HepG2 (cell line): ENCODE data around the gene TCP11L1. TPM values are rescaled to one million over a fixed set of nuclear protein-coding genes. Genes with fewer than 3 reads are reported as not detected.

Source experiments
- ARID5B ChIP-seq: IDR thresholded peaks from 2 replicates; pipeline ENCODE4 v1.4.0; 2020; ENCODE audit warnings: mild to moderate bottlenecking, missing genetic modification reagents
- FOSL2 ChIP-seq: sonication (generic); formaldehyde crosslinking; IDR thresholded peaks from 2 replicates; pipeline ENCODE4 v1.4.0; 2020; ENCODE audit warnings: missing genetic modification reagents
- HDAC2 ChIP-seq: sonication (generic); formaldehyde crosslinking; IDR thresholded peaks from 2 replicates; pipeline ENCODE4 v1.4.0; 2020; ENCODE audit warnings: missing genetic modification reagents
- HNF4A ChIP-seq: sonication (generic); formaldehyde crosslinking; IDR thresholded peaks from 2 replicates; pipeline ENCODE4 v1.4.0; 2020; ENCODE audit warnings: missing genetic modification reagents
- HOXA7 ChIP-seq: sonication (generic); formaldehyde crosslinking; IDR thresholded peaks from 2 replicates; pipeline ENCODE4 v1.8.1; 2022; ENCODE audit warnings: mild to moderate bottlenecking, missing genetic modification reagents, moderate library complexity
- IKZF1 ChIP-seq: fragments of 450-650 bp; IDR thresholded peaks from 2 replicates; pipeline ENCODE4 v1.7.1; 2016
- NFRKB ChIP-seq: fragments of 450-650 bp; IDR thresholded peaks from 2 replicates; pipeline ENCODE4 v1.6.1; 2017
- PAXIP1 ChIP-seq: sonication (generic); formaldehyde crosslinking; conservative IDR thresholded peaks from 2 replicates; pipeline ENCODE4 v1.4.0; 2020; ENCODE audit warnings: mild to moderate bottlenecking, missing genetic modification reagents, moderate library complexity
- RFX5 ChIP-seq: IDR thresholded peaks from 2 replicates; pipeline ENCODE4 v1.6.1; 2011; ENCODE audit warnings: low read depth, low read length, improper control_type of control experiment
- RXRB ChIP-seq: IDR thresholded peaks from 2 replicates; pipeline ENCODE4 v1.6.1; 2016; ENCODE audit warnings: borderline replicate concordance, missing genetic modification reagents, missing compliant biosample characterization
- SALL1 ChIP-seq: sonication (generic); formaldehyde crosslinking; IDR thresholded peaks from 2 replicates; pipeline ENCODE4 v1.8.0; 2022; ENCODE audit warnings: mild to moderate bottlenecking, missing genetic modification reagents
- SIX4 ChIP-seq: sonication (generic); formaldehyde crosslinking; IDR thresholded peaks from 2 replicates; pipeline ENCODE4 v1.4.0; 2020; ENCODE audit warnings: missing genetic modification reagents
- TCF12 ChIP-seq, 2 experiments: fragments of 450-650 bp in 1 of 2; sonication (generic) in 1 of 2; formaldehyde crosslinking in 1 of 2; IDR thresholded peaks; 2 replicates each; pipeline versions ENCODE4 v1.6.1 to v1.8.0; 2017 to 2022; ENCODE audit warnings: antibody characterized with exemption in 1 of 2, mild to moderate bottlenecking in 1 of 2, missing genetic modification reagents in 1 of 2, moderate library complexity in 1 of 2
- ZBED4 ChIP-seq: sonication (generic); formaldehyde crosslinking; IDR thresholded peaks from 2 replicates; pipeline ENCODE4 v1.4.0; 2020; ENCODE audit warnings: missing genetic modification reagents, borderline replicate concordance
- ZFP41 ChIP-seq: sonication (generic); formaldehyde crosslinking; IDR thresholded peaks from 2 replicates; pipeline ENCODE4 v1.4.0; 2020; ENCODE audit warnings: mild to moderate bottlenecking, missing genetic modification reagents, borderline replicate concordance
- ZMYM4 ChIP-seq: sonication (generic); formaldehyde crosslinking; IDR thresholded peaks from 2 replicates; pipeline ENCODE4 v1.8.1; 2023; ENCODE audit warnings: mild to moderate bottlenecking, missing genetic modification reagents
- ZNF256 ChIP-seq: sonication (generic); formaldehyde crosslinking; conservative IDR thresholded peaks from 2 replicates; pipeline ENCODE4 v1.4.0; 2020; ENCODE audit warnings: missing genetic modification reagents
- ZNF557 ChIP-seq: sonication (generic); formaldehyde crosslinking; IDR thresholded peaks from 2 replicates; pipeline ENCODE4 v1.4.0; 2020; ENCODE audit warnings: missing genetic modification reagents
- polyA plus RNA-seq, 8 experiments: library from polyadenylated mRNA; depleted of rRNA in 3 of 8; stranded (reverse) in 7 of 8; unstranded in 1 of 8; fragments of >200 nt; fragmentation: Illumina TruSeq in 4 of 8; extraction: Trizol in 4 of 8; gene quantifications; 2 replicates each; pipeline versions ENCODE4 v1.2.1 to v1.2.3, GENCODE V29; 2011 to 2016; ENCODE audit warnings: low read depth in 4 of 8, missing spikeins in 1 of 8, mixed read lengths in 1 of 8; ENCODE audit not compliant: insufficient read depth in 1 of 8
- total RNA-seq, 5 experiments: library from RNA; depleted of rRNA; stranded (reverse); fragments of >200 nt; fragmentation: Illumina TruSeq; extraction: Trizol; gene quantifications; 2 replicates each; pipeline ENCODE4 v1.2.3, GENCODE V29; 2016; ENCODE audit warnings: low read depth in 1 of 5

TCP11L1 gene
- total and polyA plus RNA-seq, 2 of the 13 experiments (the other 11 are each of a cell fraction or from before 2014, with no cell fraction given) = 7.9 to 10.1 TPM

- peak; percentile 35; the same call in 1 of the 2 replicates for TF ChIP-seq ARID5B (CRISPR knock-in tag)
- peak; percentile 52 for TF ChIP-seq PAXIP1 (CRISPR knock-in tag)
- no peak for TF ChIP-seq RFX5
- TF ChIP-seq SIX4 = no peak
- TF ChIP-seq IKZF1 = no peak
- TF ChIP-seq RXRB (CRISPR knock-in tag) = peak; percentile 30; the same call in 1 of the 2 replicates
- TF ChIP-seq ZNF557 (CRISPR knock-in tag) = no peak
- TF ChIP-seq ZNF256 (CRISPR knock-in tag) = no peak
- no peak for TF ChIP-seq ZBED4 (CRISPR knock-in tag)
- peak; percentile 49; the same call in 1 of the 2 replicates for TF ChIP-seq SALL1 (CRISPR knock-in tag)
- peak; percentile 81 for TF ChIP-seq HNF4A (CRISPR knock-in tag)
- TF ChIP-seq FOSL2 (CRISPR knock-in tag) = no peak
- no peak for TF ChIP-seq NFRKB
- no peak for TF ChIP-seq HOXA7 (CRISPR knock-in tag)
- TF ChIP-seq TCF12 (IDR thresholded peaks at IDR 0.05) = no peak
- TF ChIP-seq TCF12 (CRISPR knock-in tag; IDR thresholded peaks at IDR 0.05) = no peak
- 0 out of 2 replicates have a peak, but pooled peaks have one; percentile 29 for TF ChIP-seq ZMYM4 (CRISPR knock-in tag)
- no peak for TF ChIP-seq ZFP41 (CRISPR knock-in tag)
- TF ChIP-seq HDAC2 (CRISPR knock-in tag) = peak; percentile 36; the same call in 1 of the 2 replicates
Measured at GRCh38 chr11:33045551-33046255, 6.3 kb downstream of the TCP11L1 start (continued).
